GM12891 (cell line): ENCODE data around the gene GNB3.

Experiments used
- POLR2A ChIP-seq: IDR thresholded peaks from 2 replicates; pipeline ENCODE4 v1.6.1; 2011; ENCODE audit warnings: low read depth, low read length, control low read depth
- POLR2AphosphoS5 ChIP-seq: IDR thresholded peaks from 2 replicates; pipeline ENCODE4 v1.6.1; 2011; ENCODE audit warnings: low read depth, low read length, control low read depth

GRCh38 chr12:6807170-6807569, 33.6 kb upstream of the GNB3 start:
- TF ChIP-seq POLR2AphosphoS5, result no peak
- TF ChIP-seq POLR2A, result no peak
